Measurements from ENCODE around the gene RFWD3. TPM values are rescaled to one million over a fixed set of nuclear protein-coding genes. Genes with fewer than 3 reads are reported as not detected.
A peak's percentile ranks its signal among the peaks of the same experiment; 100 is the strongest.
"Not testable (repeated sequence)": the region's sequence is repeated elsewhere in the genome, so short reads cannot be mapped to it uniquely, and the experiment has no call there.

Gene RFWD3
- total RNA-seq, 1 experiment from 2014 or later, result 75.9 TPM

DNA sequence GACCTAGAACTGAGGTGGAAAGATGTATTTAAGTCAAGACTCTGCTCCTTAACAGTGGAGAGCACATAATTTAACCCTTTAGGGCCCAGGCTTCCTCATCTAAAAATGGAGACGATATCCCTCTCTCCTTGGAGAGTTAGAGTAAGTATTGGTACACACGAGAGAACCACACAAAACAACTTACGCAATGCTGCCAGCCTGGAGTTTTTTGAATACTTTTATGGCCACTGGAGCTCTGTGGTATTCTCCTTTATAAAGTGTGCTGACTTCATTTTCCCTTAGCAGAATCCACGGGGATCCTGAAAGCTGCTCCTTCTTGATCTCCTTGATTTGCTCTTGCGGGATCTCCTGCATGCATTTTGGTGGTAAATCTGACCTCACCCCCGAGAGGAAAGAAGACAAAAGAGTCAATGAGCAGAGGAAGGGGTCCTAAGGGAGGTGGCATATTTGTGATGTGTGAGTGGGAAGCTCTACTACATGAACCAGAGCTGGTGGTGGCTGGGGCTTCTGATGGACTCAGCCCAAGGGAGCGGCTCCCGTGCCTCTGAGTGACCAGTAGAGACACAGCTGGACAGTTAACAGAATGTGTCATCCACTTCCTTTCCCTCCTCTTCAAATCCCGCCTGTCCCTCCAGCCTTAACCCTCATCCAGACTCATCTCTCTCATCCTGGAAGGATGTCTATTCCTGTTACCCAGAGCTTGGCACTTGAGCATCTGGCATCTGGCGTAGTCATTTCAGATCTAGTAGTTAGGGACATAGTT is 24.6 kb upstream of the RFWD3 start:
- DNase-seq, result peak; percentile 20
- H3K4me3 ChIP-seq (ENCODE audit: insufficient read depth, low read depth, low read length), result no peak overlapping the region
- H3K27me3 ChIP-seq (ENCODE audit: control insufficient read depth, insufficient read depth, low read length), result no peaks in the 10 kb centered on the region
- H3K36me3 ChIP-seq (replicated peaks; ENCODE audit: control insufficient read depth, insufficient read depth, low read length), result no peaks in the 10 kb centered on the region

DNA sequence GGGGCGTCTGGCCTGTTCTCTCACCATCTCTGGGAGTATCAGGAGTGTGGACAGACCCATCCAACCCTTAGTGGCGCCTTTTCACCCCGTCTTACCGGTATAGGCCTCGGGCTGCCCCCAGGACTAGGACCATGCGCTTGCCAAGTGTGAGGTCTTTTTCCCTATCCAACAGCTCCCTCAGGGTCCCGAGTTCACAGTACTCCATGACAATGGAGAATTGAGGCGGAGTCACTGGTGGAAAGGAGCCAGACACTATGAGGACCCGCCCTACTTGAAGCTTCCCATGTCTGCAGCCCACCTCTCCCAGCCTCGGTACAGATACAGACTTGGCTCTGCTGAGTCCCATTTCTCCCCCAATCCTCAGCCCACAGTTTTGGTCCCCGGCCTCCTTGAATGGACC is 15.9 kb upstream of the RFWD3 start:
- no peak for DNase-seq
- Histone ChIP-seq H3K4me3 (ENCODE audit: insufficient read depth, low read depth, low read length) (no peak overlapping the region), H3K36me3 (replicated peaks; ENCODE audit: control insufficient read depth, insufficient read depth, low read length) (no peaks in the 10 kb centered on the region), H3K27me3 (ENCODE audit: control insufficient read depth, insufficient read depth, low read length) (no peaks in the 10 kb centered on the region)

DNA sequence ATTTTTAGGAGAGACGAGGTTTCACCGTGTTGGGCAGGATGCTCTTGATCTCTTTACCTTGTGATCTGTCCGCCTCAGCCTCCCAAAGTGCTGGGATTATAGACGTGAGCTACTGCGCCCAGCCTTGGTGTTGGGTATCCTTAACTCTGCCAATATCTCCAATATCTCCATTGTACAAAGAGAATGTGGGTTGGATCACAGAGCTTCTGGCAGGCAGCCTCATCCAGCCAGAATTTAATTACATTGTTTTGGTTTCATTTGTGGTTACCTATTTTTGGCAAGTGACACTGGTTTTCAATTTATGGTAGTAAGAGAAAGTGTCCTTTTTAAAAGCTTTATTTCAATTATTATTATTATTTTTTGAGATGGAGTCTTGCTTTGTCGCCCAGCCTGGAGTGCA is 14.0 kb upstream of the RFWD3 start:
- Histone ChIP-seq H3K27me3 (ENCODE audit: control insufficient read depth, insufficient read depth, low read length) (no peaks in the 10 kb centered on the region), H3K36me3 (replicated peaks; ENCODE audit: control insufficient read depth, insufficient read depth, low read length) (no peaks in the 10 kb centered on the region), H3K4me3 (ENCODE audit: insufficient read depth, low read depth, low read length) (no peak overlapping the region)
- DNase-seq, result no peak

DNA sequence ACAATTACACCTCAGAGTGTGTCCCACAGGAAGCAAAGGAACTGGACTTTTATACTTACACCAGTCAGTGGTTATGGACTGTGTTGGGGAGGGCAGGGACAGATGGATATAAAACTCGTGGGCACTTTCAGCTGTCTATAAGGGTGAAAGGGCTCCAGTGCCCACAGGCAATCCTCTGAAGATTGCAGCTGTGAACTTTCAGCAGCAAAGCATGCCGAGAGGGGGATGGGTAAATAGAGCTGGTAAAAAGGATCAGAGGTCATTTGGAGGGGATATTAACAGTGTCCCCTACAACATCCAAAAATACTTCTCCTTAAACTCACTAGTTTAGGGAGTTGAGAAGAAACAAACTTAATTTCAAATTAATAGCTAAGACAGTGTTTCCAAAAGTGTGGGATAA is 13.3 kb upstream of the RFWD3 start:
- no peaks in the 10 kb centered on the region for H3K36me3 ChIP-seq (replicated peaks; ENCODE audit: control insufficient read depth, insufficient read depth, low read length)
- no peak for DNase-seq
- no peak overlapping the region for H3K4me3 ChIP-seq (ENCODE audit: insufficient read depth, low read depth, low read length)
- H3K27me3 ChIP-seq (ENCODE audit: control insufficient read depth, insufficient read depth, low read length), result no peaks in the 10 kb centered on the region

DNA sequence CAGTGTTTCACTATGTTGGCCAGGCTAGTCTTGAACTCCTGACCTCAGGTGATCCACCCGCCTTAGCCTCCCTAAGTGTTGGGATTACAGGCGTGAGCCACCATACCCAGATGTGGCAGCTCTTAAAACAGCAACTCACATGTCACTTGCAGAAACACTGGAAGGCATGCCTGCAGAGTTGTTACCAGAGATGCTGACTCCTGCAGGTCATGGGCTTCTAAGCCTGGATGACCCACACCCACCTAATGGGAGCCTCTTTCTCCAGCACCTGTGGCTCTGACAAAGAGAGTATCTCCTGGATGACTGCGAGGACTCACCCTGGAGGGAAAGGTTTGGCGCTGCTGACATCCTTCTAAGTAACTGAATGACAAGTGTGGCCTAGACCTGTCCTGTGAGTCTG is 11.2 kb upstream of the RFWD3 start:
- no peak for DNase-seq
- H3K36me3 ChIP-seq (replicated peaks; ENCODE audit: control insufficient read depth, insufficient read depth, low read length), result no peaks in the 10 kb centered on the region
- H3K27me3 ChIP-seq (ENCODE audit: control insufficient read depth, insufficient read depth, low read length), result no peaks in the 10 kb centered on the region
- H3K4me3 ChIP-seq (ENCODE audit: insufficient read depth, low read depth, low read length), result no peak overlapping the region

DNA sequence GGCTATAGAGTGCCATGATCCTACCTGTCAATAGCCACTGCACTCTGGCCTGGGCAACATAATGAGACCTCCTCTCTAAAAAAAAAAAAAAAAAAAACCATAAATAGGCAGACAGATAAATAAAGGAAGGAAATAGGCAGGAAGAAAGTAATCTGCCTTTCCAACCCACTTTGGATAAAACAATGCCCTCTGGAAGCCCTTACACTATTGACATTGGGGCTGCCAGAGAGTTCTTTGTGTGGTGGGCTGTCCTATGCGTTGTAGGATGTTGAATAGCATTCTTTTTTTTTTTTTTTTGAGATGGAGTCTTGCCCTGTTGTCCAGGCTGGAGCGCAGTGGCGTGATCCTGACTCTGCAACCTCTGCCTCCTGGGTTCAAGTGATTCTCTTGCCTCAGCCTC is 7.2 kb upstream of the RFWD3 start:
- H3K36me3 ChIP-seq (replicated peaks; ENCODE audit: control insufficient read depth, insufficient read depth, low read length), result no peaks in the 10 kb centered on the region
- DNase-seq, result no peak
- H3K4me3 ChIP-seq (ENCODE audit: insufficient read depth, low read depth, low read length), result no peak overlapping the region
- H3K27me3 ChIP-seq (ENCODE audit: control insufficient read depth, insufficient read depth, low read length), result no peaks in the 10 kb centered on the region

DNA sequence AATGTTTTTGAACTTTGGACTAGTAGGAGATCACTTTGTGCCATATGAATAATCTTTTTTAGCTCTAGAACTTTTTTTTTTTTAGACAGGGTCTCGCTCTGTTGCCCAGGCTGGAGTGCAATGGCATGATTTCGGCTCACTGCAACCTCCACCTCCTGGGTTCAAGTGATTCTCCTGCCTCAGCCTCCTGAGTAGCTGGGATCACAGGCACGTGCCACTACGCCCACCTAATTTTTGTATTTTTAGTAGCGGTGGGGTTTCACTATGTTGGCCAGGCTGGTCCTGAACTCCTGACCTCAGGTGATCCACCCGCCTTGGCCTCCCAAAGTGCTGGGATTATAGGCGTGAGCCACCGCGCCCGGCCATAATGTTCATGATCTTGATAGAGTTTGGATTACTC is 2.2 kb upstream of the RFWD3 start:
- not testable (repeated sequence) for H3K36me3 ChIP-seq (replicated peaks; ENCODE audit: control insufficient read depth, insufficient read depth, low read length); H3K4me3 ChIP-seq (ENCODE audit: insufficient read depth, low read depth, low read length); DNase-seq; H3K27me3 ChIP-seq (ENCODE audit: control insufficient read depth, insufficient read depth, low read length)

DNA sequence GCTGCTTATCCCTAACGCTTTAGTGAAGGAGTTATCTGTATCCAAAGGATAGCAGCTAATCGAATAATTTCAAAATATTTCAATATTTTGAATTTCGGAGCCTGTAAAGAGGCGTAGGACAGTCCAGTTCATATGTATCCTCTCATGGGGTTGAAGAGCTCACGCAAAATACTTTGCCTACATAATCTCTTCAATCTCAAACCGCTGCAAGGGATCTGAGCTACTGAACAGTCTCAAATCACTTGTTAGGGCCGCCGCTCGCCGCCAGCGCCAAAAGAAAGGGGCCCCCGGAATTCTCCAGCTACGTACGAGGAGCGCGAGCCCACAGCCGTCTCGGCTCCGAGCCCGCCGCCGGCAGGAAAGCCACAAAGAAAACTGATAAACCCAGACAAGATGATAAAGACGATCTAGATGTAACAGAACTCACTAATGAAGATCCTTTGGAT is 601 bp upstream of the RFWD3 start:
- Histone ChIP-seq H3K27me3 (ENCODE audit: control insufficient read depth, insufficient read depth, low read length) (no peaks in the 10 kb centered on the region), H3K36me3 (replicated peaks; ENCODE audit: control insufficient read depth, insufficient read depth, low read length) (peaks cover 21% of the 10 kb centered on the region), H3K4me3 (ENCODE audit: insufficient read depth, low read depth, low read length) (peak overlapping the region; percentile 54)
- peak; percentile 74 for DNase-seq

DNA sequence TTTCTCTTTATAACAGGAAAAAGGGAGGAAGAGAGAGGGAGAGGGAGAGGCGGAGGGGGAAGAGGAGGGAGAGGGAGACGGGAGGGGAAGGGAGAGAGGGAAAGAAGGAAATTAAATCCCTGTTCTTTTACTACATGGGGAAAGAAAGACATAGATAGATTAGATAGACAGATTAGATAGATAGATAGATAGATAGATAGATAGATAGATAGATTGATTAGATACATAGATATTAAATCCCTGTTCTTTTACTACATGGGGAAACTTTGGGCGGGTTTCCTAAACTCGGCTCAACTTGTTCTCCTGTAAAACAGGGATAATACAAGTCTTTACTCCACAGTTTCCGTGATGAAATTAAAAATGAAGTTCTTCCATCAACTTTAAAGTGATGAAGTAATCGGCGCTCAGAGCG is 661 bp downstream of the RFWD3 start:
- Histone ChIP-seq H3K27me3 (ENCODE audit: control insufficient read depth, insufficient read depth, low read length) (no peaks in the 10 kb centered on the region), H3K4me3 (ENCODE audit: insufficient read depth, low read depth, low read length) (peak overlapping the region; percentile 90), H3K36me3 (replicated peaks; ENCODE audit: control insufficient read depth, insufficient read depth, low read length) (peaks cover 27% of the 10 kb centered on the region)
- DNase-seq, result no peak

DNA sequence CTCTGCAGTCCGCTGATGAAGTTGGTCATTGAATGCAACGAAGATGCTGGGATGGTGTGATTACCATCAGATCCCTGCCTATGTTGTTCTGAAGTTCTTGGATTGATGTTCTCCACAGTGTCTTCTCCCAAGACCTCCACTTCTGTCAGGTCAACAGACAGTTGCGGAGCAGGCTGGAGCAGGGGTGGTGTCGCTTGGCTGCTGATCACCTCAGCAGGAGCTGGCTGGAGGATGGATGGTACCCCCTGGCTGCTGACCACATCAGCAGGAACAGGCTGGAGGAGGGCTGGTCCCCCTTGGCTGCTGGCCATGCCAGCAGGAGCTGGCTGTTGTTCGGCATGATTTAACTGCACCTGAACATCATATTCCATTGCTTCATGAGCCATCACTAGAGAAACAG is 5.6 kb downstream of the RFWD3 start:
- no peak overlapping the region for H3K4me3 ChIP-seq (ENCODE audit: insufficient read depth, low read depth, low read length)
- H3K36me3 ChIP-seq (replicated peaks; ENCODE audit: control insufficient read depth, insufficient read depth, low read length), result peaks cover 50% of the 10 kb centered on the region
- H3K27me3 ChIP-seq (ENCODE audit: control insufficient read depth, insufficient read depth, low read length), result no peaks in the 10 kb centered on the region
- DNase-seq, result no peak

DNA sequence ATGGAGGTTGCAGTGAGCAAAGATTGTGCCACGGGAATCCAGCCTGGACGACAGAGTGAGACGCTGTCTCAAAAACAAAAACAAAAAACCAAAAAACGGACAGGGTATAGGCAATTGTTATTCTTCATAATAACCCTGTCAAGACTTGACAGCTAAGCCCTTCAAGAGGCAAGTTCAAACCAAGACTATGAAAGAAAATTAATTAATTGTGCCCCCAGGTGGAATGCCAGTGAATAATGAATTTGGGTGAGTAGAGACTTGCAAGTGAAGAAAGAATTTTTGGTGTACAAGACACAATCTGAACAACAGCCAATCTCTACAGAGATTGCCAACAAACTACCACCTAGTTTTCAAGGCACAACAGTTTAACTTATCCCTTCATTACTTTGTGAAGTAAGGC is 6.3 kb downstream of the RFWD3 start:
- DNase-seq, result no peak
- H3K36me3 ChIP-seq (replicated peaks; ENCODE audit: control insufficient read depth, insufficient read depth, low read length), result peaks cover 50% of the 10 kb centered on the region
- no peak overlapping the region for H3K4me3 ChIP-seq (ENCODE audit: insufficient read depth, low read depth, low read length)
- no peaks in the 10 kb centered on the region for H3K27me3 ChIP-seq (ENCODE audit: control insufficient read depth, insufficient read depth, low read length)

DNA sequence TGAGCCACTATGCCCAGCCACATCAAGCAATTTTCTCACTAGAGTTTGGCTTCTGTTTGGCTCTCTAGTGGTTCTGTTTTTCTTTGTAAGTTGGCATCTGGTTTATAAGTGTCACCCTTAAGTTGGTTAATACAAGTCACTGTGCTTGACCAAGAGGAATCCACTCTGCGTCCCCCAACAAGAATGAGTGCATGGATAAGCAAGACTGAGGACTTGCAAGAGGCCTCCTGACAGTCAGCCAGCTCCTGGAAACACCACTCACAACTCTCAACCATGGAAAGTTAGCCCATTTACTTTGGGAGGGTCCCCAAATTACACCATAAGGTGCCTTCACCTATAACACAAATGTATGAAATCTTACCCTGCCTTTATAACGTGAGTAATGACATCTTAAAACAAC is 7.6 kb downstream of the RFWD3 start:
- H3K36me3 ChIP-seq (replicated peaks; ENCODE audit: control insufficient read depth, insufficient read depth, low read length), result peaks cover 46% of the 10 kb centered on the region
- no peak overlapping the region for H3K4me3 ChIP-seq (ENCODE audit: insufficient read depth, low read depth, low read length)
- DNase-seq, result no peak
- no peaks in the 10 kb centered on the region for H3K27me3 ChIP-seq (ENCODE audit: control insufficient read depth, insufficient read depth, low read length)

DNA sequence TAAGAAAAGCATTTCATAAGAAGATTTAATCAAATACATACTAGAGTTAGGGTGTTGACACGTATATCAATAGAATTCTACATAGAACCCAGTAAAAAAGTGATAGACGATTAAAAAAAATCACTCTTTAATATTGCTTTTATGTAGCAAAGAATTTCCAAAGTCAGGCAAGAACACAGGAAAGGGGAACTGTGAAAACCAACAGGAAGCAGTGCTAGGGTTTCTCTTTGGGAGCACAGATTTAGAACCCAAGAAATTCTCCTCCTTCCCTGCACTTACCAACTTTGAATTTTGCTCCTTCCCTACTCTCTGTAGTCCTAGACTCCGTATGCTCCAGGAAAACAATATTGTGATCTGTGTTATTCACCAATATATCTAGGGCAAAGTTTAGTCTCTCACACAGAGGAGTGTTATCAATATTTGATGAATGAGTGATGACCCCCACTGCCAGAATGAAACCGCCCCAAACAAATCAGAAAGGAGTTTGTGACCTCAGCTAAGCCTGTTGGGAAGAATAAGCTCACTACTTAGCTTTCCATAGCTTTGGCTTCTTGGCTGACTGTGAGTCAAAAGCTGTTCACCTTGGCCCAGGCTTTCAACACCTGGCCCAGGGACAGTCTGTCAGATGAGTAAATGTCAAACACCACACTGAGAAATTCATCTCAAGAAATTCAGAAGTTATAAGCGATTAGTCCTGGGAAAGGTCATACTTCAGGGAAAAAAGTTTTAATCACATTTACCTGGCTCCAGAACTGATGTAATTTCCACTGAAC is 8.6 kb downstream of the RFWD3 start:
- DNase-seq, result no peak
- H3K36me3 ChIP-seq (replicated peaks; ENCODE audit: control insufficient read depth, insufficient read depth, low read length), result peaks cover 37% of the 10 kb centered on the region
- no peaks in the 10 kb centered on the region for H3K27me3 ChIP-seq (ENCODE audit: control insufficient read depth, insufficient read depth, low read length)
- H3K4me3 ChIP-seq (ENCODE audit: insufficient read depth, low read depth, low read length), result no peak overlapping the region

DNA sequence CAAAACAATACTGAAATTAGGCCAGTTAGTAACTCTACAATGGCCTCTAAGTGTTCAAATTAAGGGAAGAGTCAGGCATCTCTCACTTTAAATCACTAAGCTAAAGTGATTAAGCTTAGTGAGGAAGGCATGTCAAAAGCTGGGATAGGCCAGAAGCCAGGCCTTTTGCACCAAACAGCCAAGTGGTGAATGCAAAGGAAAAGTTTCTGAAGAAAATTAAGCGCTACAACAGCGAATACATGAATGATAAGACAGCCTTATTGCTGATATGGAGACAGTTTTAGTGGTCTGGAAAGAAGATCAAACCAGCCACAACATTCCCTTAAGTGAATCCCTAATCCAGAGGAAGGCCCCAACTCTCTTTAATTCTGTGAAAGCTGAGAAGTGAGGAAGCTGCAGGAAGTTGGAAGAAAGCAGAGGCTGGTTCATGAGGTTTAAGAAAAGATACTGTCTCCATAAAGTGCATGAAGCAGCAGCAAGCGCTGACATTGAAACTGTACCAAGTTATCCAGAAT is 12.1 kb downstream of the RFWD3 start:
- no peaks in the 10 kb centered on the region for H3K27me3 ChIP-seq (ENCODE audit: control insufficient read depth, insufficient read depth, low read length)
- no peak overlapping the region for H3K4me3 ChIP-seq (ENCODE audit: insufficient read depth, low read depth, low read length)
- no peak for DNase-seq
- peaks cover 33% of the 10 kb centered on the region for H3K36me3 ChIP-seq (replicated peaks; ENCODE audit: control insufficient read depth, insufficient read depth, low read length)

DNA sequence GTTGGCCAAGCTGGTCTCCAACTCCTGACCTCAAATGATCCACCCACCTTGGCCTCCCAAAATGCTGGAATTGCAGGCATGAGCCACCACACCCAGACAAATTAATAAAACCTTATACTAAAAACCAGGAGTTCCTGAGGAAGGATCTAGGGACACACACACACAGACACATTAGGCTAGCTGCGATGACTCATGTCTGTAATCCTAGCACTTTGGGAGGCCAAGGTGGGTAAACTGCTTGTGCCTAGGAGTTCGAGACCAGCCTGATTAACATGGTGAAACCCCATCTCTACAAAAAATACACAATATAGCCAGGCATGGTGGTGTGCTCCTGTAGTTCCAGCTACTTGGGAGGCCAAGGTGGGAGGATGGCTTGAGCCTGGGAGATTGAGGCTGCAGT is 13.8 kb downstream of the RFWD3 start:
- peaks cover 34% of the 10 kb centered on the region for H3K36me3 ChIP-seq (replicated peaks; ENCODE audit: control insufficient read depth, insufficient read depth, low read length)
- H3K4me3 ChIP-seq (ENCODE audit: insufficient read depth, low read depth, low read length); DNase-seq; H3K27me3 ChIP-seq (ENCODE audit: control insufficient read depth, insufficient read depth, low read length): not testable (repeated sequence)

All from H7 (cell line).